ENCODE measurements around the gene STAC.

DNA sequence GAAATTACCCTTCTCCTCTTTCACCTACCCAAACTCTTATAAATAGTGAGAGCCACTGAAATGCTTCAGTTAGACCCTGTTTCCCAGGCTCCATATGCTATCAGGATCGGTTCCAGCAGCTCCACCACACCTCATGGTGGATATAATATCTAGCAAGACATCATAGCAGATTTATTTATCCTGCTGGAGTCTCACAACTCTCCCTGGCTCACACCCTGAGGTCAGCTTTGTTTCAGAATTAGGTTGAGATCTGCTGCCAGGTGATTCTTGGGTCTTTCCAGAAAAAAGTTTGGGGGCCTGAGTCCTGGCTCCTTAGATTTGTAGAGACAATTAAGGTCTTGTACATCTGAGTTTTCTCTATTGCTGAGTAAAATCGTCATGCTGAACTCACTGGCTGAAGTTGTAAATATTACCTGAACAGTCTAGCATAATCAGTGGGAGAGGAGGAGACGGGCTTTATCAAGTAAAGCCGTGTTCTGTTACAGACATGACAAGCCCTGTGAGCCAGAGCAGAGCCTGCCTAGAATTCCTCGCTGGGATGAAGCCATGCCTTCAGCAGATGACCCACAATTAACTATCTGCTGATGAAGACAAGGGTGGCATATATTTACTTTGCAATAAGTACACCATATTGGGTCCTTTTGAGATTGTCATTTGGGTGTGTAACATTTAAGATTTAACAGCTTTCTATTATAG is 131.6 kb downstream of the STAC start:
- TF ChIP-seq POLR2A (IDR thresholded peaks at IDR 0.05) (no peak), POLR2AphosphoS5 (IDR thresholded peaks at IDR 0.05; ENCODE audit: insufficient read depth in 1 of 2, low read depth in 1 of 2) (no peak)
- TF ChIP-seq, protein P1, sequence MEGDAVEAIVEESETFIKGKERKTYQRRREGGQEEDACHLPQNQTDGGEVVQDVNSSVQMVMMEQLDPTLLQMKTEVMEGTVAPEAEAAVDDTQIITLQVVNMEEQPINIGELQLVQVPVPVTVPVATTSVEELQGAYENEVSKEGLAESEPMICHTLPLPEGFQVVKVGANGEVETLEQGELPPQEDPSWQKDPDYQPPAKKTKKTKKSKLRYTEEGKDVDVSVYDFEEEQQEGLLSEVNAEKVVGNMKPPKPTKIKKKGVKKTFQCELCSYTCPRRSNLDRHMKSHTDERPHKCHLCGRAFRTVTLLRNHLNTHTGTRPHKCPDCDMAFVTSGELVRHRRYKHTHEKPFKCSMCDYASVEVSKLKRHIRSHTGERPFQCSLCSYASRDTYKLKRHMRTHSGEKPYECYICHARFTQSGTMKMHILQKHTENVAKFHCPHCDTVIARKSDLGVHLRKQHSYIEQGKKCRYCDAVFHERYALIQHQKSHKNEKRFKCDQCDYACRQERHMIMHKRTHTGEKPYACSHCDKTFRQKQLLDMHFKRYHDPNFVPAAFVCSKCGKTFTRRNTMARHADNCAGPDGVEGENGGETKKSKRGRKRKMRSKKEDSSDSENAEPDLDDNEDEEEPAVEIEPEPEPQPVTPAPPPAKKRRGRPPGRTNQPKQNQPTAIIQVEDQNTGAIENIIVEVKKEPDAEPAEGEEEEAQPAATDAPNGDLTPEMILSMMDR (IDR thresholded peaks at IDR 0.05): no peak

Data from vagina (tissue), 2 donors.